ENCODE results near the gene ATG10.
"Not testable (repeated sequence)": the region's sequence is repeated elsewhere in the genome, so short reads cannot be mapped to it uniquely, and the experiment has no call there.

Gene ATG10

DNA sequence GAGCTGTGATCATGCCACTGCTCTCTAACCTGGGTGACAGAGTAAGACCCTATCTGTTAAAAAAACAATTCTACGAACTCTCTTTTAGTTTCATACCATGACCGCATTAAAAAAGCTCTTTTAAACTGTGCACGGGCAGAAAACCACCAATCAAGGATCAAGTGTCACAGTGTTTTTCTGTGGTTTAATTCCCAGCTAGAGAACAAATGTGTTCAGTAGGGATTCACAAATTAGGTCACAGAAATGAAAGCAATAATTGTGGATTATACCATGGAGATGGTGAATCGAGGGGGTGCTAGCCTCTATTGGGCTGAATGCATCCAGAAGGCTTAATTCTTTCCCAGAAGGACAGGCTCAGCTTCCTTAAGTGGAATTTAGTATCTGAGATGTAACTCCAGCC lies 79.1 kb downstream of the ATG10 start:
- TF ChIP-seq, protein P1, sequence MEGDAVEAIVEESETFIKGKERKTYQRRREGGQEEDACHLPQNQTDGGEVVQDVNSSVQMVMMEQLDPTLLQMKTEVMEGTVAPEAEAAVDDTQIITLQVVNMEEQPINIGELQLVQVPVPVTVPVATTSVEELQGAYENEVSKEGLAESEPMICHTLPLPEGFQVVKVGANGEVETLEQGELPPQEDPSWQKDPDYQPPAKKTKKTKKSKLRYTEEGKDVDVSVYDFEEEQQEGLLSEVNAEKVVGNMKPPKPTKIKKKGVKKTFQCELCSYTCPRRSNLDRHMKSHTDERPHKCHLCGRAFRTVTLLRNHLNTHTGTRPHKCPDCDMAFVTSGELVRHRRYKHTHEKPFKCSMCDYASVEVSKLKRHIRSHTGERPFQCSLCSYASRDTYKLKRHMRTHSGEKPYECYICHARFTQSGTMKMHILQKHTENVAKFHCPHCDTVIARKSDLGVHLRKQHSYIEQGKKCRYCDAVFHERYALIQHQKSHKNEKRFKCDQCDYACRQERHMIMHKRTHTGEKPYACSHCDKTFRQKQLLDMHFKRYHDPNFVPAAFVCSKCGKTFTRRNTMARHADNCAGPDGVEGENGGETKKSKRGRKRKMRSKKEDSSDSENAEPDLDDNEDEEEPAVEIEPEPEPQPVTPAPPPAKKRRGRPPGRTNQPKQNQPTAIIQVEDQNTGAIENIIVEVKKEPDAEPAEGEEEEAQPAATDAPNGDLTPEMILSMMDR (IDR thresholded peaks at IDR 0.05): no peak
- H3K4me3 ChIP-seq: no peak overlapping the region
- intact Hi-C loops (cut with DNase I; ENCODE audit: low total_unique reads): no loop called here
- peaks cover 0 to 11% (median 5%) of the 10 kb centered on the region in 4 donors for H3K4me1 ChIP-seq
- H3K9me3 ChIP-seq: no peaks in the 10 kb centered on the region
- no peak overlapping the region for H3K27ac ChIP-seq
- H3K36me3 ChIP-seq: no peaks in the 10 kb centered on the region
- DNase-seq: no peak
- H3K27me3 ChIP-seq: no peaks in the 10 kb centered on the region

DNA sequence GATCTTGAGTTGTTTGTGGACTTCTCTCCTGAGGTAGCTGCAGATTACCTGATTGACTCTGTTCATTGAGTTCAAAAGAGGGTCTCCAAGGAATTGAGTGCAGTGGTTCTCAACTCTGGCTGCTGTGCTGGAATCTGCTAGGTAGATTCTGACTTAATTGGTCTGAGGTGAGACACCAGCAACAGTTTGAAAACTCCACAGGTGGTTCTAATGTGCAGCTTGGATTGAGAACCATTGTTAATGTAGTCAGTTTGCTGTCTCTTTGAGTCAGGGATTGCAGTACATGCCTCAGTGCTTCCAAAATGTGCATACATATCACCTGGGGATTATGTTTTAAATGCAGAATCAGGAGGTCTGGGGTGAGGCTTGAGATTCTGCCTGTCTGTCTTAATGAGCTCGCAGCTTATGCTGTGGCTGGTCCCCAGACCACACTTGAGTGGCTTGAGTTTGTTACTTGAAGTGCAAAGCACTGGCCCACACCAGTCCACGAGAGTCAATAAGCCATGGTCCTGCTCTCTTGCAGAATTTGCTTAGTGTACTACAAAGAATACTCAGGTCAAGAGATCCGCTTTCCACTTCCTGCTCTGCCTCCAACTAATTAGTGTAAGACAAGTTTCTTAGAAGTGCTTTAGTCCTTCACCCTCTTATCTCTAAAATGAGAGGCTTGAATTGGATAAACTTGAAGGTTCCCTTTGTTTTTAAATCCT lies 82.3 kb downstream of the ATG10 start:
- TF ChIP-seq, protein P1 (IDR thresholded peaks at IDR 0.05): no peak
- intact Hi-C loops (cut with DNase I; ENCODE audit: low total_unique reads): no loop called here
- H3K4me3 ChIP-seq: no peak overlapping the region

DNA sequence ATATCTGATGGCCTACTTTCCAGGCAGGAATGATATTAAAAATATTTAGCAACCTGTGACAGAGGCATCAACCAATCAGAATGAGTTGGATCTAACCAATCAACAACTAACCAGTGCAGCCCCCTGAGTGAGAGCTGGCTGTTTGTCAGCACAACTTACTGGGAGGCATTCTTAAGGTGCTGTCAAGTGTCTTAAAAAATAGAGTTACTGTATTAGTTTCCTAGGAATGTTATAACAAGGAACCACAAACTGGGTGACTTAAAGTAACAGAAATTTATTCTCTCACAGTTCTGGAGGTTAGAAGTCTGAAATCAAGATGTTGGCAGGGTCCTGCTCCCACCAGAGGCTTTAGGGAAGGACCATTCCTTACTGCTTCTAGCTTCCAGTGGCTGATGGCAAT lies 85.2 kb downstream of the ATG10 start:
- Histone ChIP-seq H3K27me3 (no peaks in the 10 kb centered on the region), H3K4me3 (no peak overlapping the region), H3K4me1 (peaks cover 0 to 5% (median 0%) of the 10 kb centered on the region in 4 donors), H3K36me3 (no peaks in the 10 kb centered on the region), H3K27ac (no peak overlapping the region), H3K9me3 (no peaks in the 10 kb centered on the region)
- no peak for DNase-seq
- intact Hi-C loops (cut with DNase I; ENCODE audit: low total_unique reads): no loop called here
- TF ChIP-seq, protein P1 (IDR thresholded peaks at IDR 0.05): no peak

More for the DNA sequence above, 82.3 kb downstream of the ATG10 start:
- Histone ChIP-seq H3K27me3 (no peaks in the 10 kb centered on the region), H3K4me1 (peaks cover 0 to 5% (median 0%) of the 10 kb centered on the region in 4 donors), H3K27ac (no peak overlapping the region), H3K9me3 (no peaks in the 10 kb centered on the region), H3K36me3 (no peaks in the 10 kb centered on the region)
- DNase-seq: no peak

DNA sequence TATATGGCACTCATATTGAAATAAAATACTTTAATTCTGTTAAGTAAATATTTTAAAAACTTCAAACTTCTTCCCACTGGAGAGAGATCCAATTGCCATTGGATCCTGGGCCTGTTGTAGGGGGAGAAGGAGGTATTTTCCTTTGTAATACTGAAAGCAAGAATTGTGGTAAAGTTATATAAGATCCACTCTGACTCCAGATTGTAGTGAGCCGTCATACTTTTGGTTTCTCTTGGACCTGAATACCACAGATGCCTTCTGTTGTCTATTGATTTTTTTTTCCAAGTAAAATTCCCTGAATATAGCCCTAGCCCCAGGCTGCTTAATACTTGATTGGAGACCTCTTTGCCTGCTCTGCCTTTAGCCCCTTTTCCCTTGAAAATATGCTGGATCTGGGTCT lies 86.9 kb downstream of the ATG10 start:
- Histone ChIP-seq H3K9me3 (no peaks in the 10 kb centered on the region), H3K4me3 (no peak overlapping the region), H3K36me3 (no peaks in the 10 kb centered on the region), H3K27ac (no peak overlapping the region), H3K4me1 (peaks cover 0 to 5% (median 0%) of the 10 kb centered on the region in 4 donors), H3K27me3 (no peaks in the 10 kb centered on the region)
- intact Hi-C loops (cut with DNase I; ENCODE audit: low total_unique reads): no loop called here
- no peak for DNase-seq
- TF ChIP-seq, protein P1 (IDR thresholded peaks at IDR 0.05): no peak

DNA sequence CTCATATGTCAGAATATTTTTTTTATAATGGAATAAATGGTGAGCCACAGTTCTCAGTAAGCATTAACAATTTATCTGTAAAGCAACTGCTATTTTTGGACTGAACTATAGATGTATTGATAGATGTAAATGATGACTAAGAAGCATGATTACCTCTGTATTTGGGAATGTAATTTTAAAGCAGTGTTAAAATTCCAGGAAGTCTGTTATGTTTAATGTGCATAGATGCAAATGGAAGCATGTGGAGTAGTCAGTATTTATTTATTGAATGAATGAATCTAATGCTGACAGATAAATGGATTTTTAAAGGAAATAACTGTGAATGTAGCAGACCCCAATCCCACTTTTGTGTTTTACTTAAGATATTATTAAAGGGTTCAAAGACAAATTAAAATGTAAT lies 95.0 kb downstream of the ATG10 start:
- no peak overlapping the region for H3K27ac ChIP-seq
- DNase-seq: no peak
- intact Hi-C loops (cut with DNase I; ENCODE audit: low total_unique reads): no loop called here

DNA sequence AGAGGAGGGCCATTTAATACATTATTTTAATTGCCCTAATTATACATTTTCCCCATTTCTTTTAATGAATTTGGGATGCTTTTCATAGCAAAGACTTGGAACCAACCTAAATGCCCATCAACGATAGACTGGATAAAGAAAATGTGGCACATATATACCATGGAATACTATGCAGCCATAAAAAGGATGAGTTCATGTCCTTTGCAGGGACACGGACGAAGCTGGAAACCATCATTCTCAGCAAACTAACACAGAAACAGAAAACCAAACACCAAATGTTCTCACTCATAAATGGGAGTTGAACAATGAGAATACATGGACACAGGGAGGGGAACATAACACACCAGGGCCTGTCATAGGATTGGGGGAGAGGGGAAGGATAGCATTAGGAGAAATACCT lies 96.2 kb downstream of the ATG10 start:
- H3K36me3 ChIP-seq; H3K27me3 ChIP-seq; H3K27ac ChIP-seq; H3K4me1 ChIP-seq; H3K4me3 ChIP-seq; intact Hi-C loops (cut with DNase I; ENCODE audit: low total_unique reads); DNase-seq; H3K9me3 ChIP-seq: not testable (repeated sequence)

More for the DNA sequence above, 95.0 kb downstream of the ATG10 start:
- TF ChIP-seq, protein P1 (IDR thresholded peaks at IDR 0.05): no peak
- no peaks in the 10 kb centered on the region for H3K4me1 ChIP-seq
- no peaks in the 10 kb centered on the region for H3K9me3 ChIP-seq
- H3K36me3 ChIP-seq: no peaks in the 10 kb centered on the region
- H3K27me3 ChIP-seq: no peaks in the 10 kb centered on the region
- no peak overlapping the region for H3K4me3 ChIP-seq

Measured in tibial artery (tissue), 4 donors.